CD4-positive, alpha-beta T cell treated with Interleukin-4 for 1 hour (primary cell): Measurements from ENCODE around the gene MXD4.

Experiments
- DNase-seq, 2 donors: peaks; one replicate each; pipeline ENCODE4 v3.0.0-alpha.2; 2020 to 2022

The MXD4 gene

GRCh38 chr4:2261853-2262144, at the start of gene MXD4:
Gene MXD4, minus strand, starts transcription at chr4:2262109. Its CDS starts 129 bp downstream, at chr4:2261980.
- DNase-seq = no peak

GRCh38 chr4:2306773-2307410, 45.0 kb upstream of the MXD4 start:
- no peak for DNase-seq

- DNase-seq = no peak
Observed at GRCh38 chr4:2305766-2306501, 44.0 kb upstream of the MXD4 start.

- no peak for DNase-seq
Observed at GRCh38 chr4:2304877-2305561, 43.1 kb upstream of the MXD4 start.

- DNase-seq = no peak
Observed at GRCh38 chr4:2304321-2304876, 42.5 kb upstream of the MXD4 start.

- no peak for DNase-seq
Observed at GRCh38 chr4:2303686-2304320, 41.9 kb upstream of the MXD4 start.

GRCh38 chr4:2303121-2303685, 41.3 kb upstream of the MXD4 start:
- no peak for DNase-seq

- DNase-seq = no peak
Observed at GRCh38 chr4:2302387-2303119, 40.6 kb upstream of the MXD4 start.

- no peak for DNase-seq
Observed at GRCh38 chr4:2301806-2302205, 39.9 kb upstream of the MXD4 start.

GRCh38 chr4:2301225-2301642, 39.3 kb upstream of the MXD4 start:
- no peak for DNase-seq

- DNase-seq = no peak
Observed at GRCh38 chr4:2300431-2301224, 38.7 kb upstream of the MXD4 start.

GRCh38 chr4:2299794-2300193, 37.9 kb upstream of the MXD4 start:
- no peak for DNase-seq

GRCh38 chr4:2298532-2298991, 36.7 kb upstream of the MXD4 start:
- DNase-seq = no peak

GRCh38 chr4:2297606-2298531, 36.0 kb upstream of the MXD4 start:
- DNase-seq = no peak

GRCh38 chr4:2296631-2297601, 35.0 kb upstream of the MXD4 start:
- DNase-seq = no peak

GRCh38 chr4:2295900-2296442, 34.1 kb upstream of the MXD4 start:
- DNase-seq = no peak

GRCh38 chr4:2295500-2295899, 33.6 kb upstream of the MXD4 start:
- DNase-seq = no peak

GRCh38 chr4:2292646-2293108, 30.8 kb upstream of the MXD4 start:
- no peak for DNase-seq
